HepG2 (cell line): ENCODE measurements around the gene SMAD2.

Experiments
- CHD4 ChIP-seq: fragments of 200-600 bp; sonication (generic); IDR thresholded peaks from 2 replicates; pipeline ENCODE4 v1.7.0; 2017; ENCODE audit warnings: mild to moderate bottlenecking, low read length, borderline replicate concordance
- E2F5 ChIP-seq: sonication (generic); formaldehyde crosslinking; conservative IDR thresholded peaks from 2 replicates; pipeline ENCODE4 v1.4.0; 2020; ENCODE audit warnings: missing genetic modification reagents
- FOXM1 ChIP-seq: sonication (generic); formaldehyde crosslinking; IDR thresholded peaks from 2 replicates; pipeline ENCODE4 v1.5.0; 2020; ENCODE audit warnings: missing genetic modification reagents
- GATAD2A ChIP-seq: IDR thresholded peaks from 2 replicates; pipeline ENCODE4 v1.6.1; 2016
- HMGXB3 ChIP-seq: sonication (generic); formaldehyde crosslinking; IDR thresholded peaks from 2 replicates; pipeline ENCODE4 v1.4.0; 2020; ENCODE audit warnings: missing genetic modification reagents, borderline replicate concordance
- POLR2AphosphoS5 ChIP-seq: IDR thresholded peaks from 2 replicates; pipeline ENCODE4 v1.6.1; 2012; ENCODE audit warnings: low read depth, low read length
- RFX5 ChIP-seq: IDR thresholded peaks from 2 replicates; pipeline ENCODE4 v1.6.1; 2011; ENCODE audit warnings: low read depth, low read length, improper control_type of control experiment
- UBTF ChIP-seq: sonication (generic); formaldehyde crosslinking; IDR thresholded peaks from 2 replicates; pipeline ENCODE4 v1.4.0; 2020; ENCODE audit warnings: mild to moderate bottlenecking, missing genetic modification reagents
- YY1 ChIP-seq: IDR thresholded peaks from 2 replicates; pipeline ENCODE4 v1.6.1; 2011; ENCODE audit warnings: low read length, low read depth, moderate library complexity, mild to moderate bottlenecking; ENCODE audit not compliant: insufficient read depth, insufficient replicate concordance
- ZBTB38 ChIP-seq: sonication (generic); formaldehyde crosslinking; IDR thresholded peaks from 2 replicates; pipeline ENCODE4 v1.5.1; 2020; ENCODE audit warnings: mild to moderate bottlenecking, missing genetic modification reagents
- ZC3H4 ChIP-seq: sonication (generic); formaldehyde crosslinking; IDR thresholded peaks from 2 replicates; pipeline ENCODE4 v1.4.0; 2020; ENCODE audit warnings: missing genetic modification reagents, borderline replicate concordance
- ZNF24 ChIP-seq: fragments of 450-650 bp; IDR thresholded peaks from 2 replicates; pipeline ENCODE4 v1.6.1; 2017; ENCODE audit warnings: antibody characterized with exemption, mild to moderate bottlenecking
- ZNF253 ChIP-seq: sonication (generic); formaldehyde crosslinking; IDR thresholded peaks from 2 replicates; pipeline ENCODE4 v1.8.0; 2022; ENCODE audit warnings: mild to moderate bottlenecking, missing genetic modification reagents, borderline replicate concordance

- TF ChIP-seq UBTF (no peak), CHD4 (no peak), HMGXB3 (CRISPR knock-in tag) (no peak), RFX5 (no peak), POLR2AphosphoS5 (no peak), ZC3H4 (CRISPR knock-in tag) (no peak), YY1 (no peak), ZNF24 (no peak), FOXM1 (CRISPR knock-in tag) (no peak), ZBTB38 (no peak), GATAD2A (no peak), ZNF253 (CRISPR knock-in tag) (no peak), E2F5 (no peak)
Measured at GRCh38 chr18:47898055-47898454, 32.4 kb downstream of the SMAD2 start.
